GM12892 (cell line): ENCODE data around the gene TNN.

ENCODE experiments used
- DNase-seq: peaks from one replicate; pipeline ENCODE4 v3.0.0; 2011; ENCODE audit not compliant: insufficient read length
- FAIRE-seq: peaks from 2 replicates; lab custom pipeline; 2011; peaks lifted over from hg19 to GRCh38; lab: Jason Lieb, UNC
- POLR2A ChIP-seq: IDR thresholded peaks from 2 replicates; pipeline ENCODE4 v1.6.1; 2011; ENCODE audit warnings: low read depth, low read length, control low read depth
- POLR2AphosphoS5 ChIP-seq: IDR thresholded peaks from 2 replicates; pipeline ENCODE4 v1.6.1; 2011; ENCODE audit warnings: low read depth, low read length, control low read depth
- TAF1 ChIP-seq: IDR thresholded peaks from 2 replicates; pipeline ENCODE4 v1.6.1; 2011; ENCODE audit warnings: low read depth, mild to moderate bottlenecking, control low read depth, low read length, borderline replicate concordance

TNN gene

GRCh38 chr1:175118375-175119367 is 51.0 kb downstream of the TNN start:
- FAIRE-seq (peak; percentile 58), DNase-seq (no peak)
- TF ChIP-seq POLR2A (no peak), POLR2AphosphoS5 (no peak), TAF1 (no peak)

GRCh38 chr1:175120511-175120910 is 52.9 kb downstream of the TNN start:
- FAIRE-seq, result no peak
- TF ChIP-seq TAF1 (no peak), POLR2AphosphoS5 (no peak), POLR2A (no peak)
- no peak for DNase-seq

- no peak for FAIRE-seq
- TF ChIP-seq POLR2AphosphoS5 (no peak), TAF1 (no peak), POLR2A (no peak)
Measured at GRCh38 chr1:175124861-175125260, 57.2 kb downstream of the TNN start.

GRCh38 chr1:175126347-175126746 is 58.7 kb downstream of the TNN start:
- DNase-seq, result no peak
- TF ChIP-seq TAF1, result no peak
- no peak for TF ChIP-seq POLR2A
- TF ChIP-seq POLR2AphosphoS5, result no peak
- FAIRE-seq, result no peak

More at GRCh38 chr1:175124861-175125260, 57.2 kb downstream of the TNN start:
- DNase-seq, result no peak

GRCh38 chr1:175127565-175127964 is 59.9 kb downstream of the TNN start:
- TF ChIP-seq TAF1 (no peak), POLR2AphosphoS5 (no peak), POLR2A (no peak)
- DNase-seq (no peak), FAIRE-seq (no peak)

GRCh38 chr1:175128523-175128922 is 60.9 kb downstream of the TNN start:
- TF ChIP-seq POLR2AphosphoS5 (no peak), POLR2A (no peak), TAF1 (no peak)
- no peak for FAIRE-seq
- DNase-seq, result no peak

GRCh38 chr1:175129182-175129581 is 61.5 kb downstream of the TNN start:
- no peak for DNase-seq
- TF ChIP-seq POLR2AphosphoS5 (no peak), POLR2A (no peak), TAF1 (no peak)
- no peak for FAIRE-seq

- no peak for DNase-seq
- no peak for FAIRE-seq
- TF ChIP-seq POLR2AphosphoS5 (no peak), POLR2A (no peak)
Measured at GRCh38 chr1:175129644-175129996, 62.0 kb downstream of the TNN start.

GRCh38 chr1:175129997-175130648 is 62.5 kb downstream of the TNN start:
- peak; percentile 46 for FAIRE-seq
- no peak for DNase-seq
- no peak for TF ChIP-seq POLR2AphosphoS5
- TF ChIP-seq TAF1, result no peak
- TF ChIP-seq POLR2A, result no peak

GRCh38 chr1:175130649-175131045 is 63.0 kb downstream of the TNN start:
- no peak for DNase-seq
- FAIRE-seq, result peak; percentile 85
- TF ChIP-seq TAF1 (no peak), POLR2A (no peak), POLR2AphosphoS5 (no peak)

GRCh38 chr1:175131095-175131494 is 63.5 kb downstream of the TNN start:
- FAIRE-seq (no peak), DNase-seq (no peak)
- TF ChIP-seq TAF1 (no peak), POLR2A (no peak), POLR2AphosphoS5 (no peak)
